Ovary (tissue), 10 donors: ENCODE data around the gene RGS1. TPM values are rescaled to one million over a fixed set of nuclear protein-coding genes. Genes with fewer than 3 reads are reported as not detected.

Source experiments
- DNase-seq, 5 donors: peaks; one replicate each; pipeline ENCODE4 v3.0.0-alpha.2; 2019 to 2020
- H3K27ac ChIP-seq, 2 donors: fragments of 200-600 bp; one replicate each; pipeline versions ENCODE4 v1.5.1 to v1.8.0; 2019 to 2022
- H3K27me3 ChIP-seq: fragments of 200-600 bp; one replicate; pipeline ENCODE4 v1.8.0; 2022
- H3K36me3 ChIP-seq: fragments of 200-600 bp; sonication (generic); one replicate; pipeline ENCODE4 v1.5.1; 2019
- H3K4me1 ChIP-seq: one replicate; pipeline ENCODE4 v1.8.1; 2013; ENCODE audit warnings: mild to moderate bottlenecking, moderate library complexity; ENCODE audit not compliant: insufficient read depth
- H3K4me3 ChIP-seq: fragments of 200-600 bp; sonication (generic); one replicate; pipeline ENCODE4 v1.5.1; 2017
- H3K9me3 ChIP-seq, 2 donors: fragments of 200-600 bp in 1 of 2; sonication (generic) in 1 of 2; one replicate each; pipeline versions ENCODE4 v1.5.1 to v1.8.1; 2013 to 2019; ENCODE audit warnings: mild to moderate bottlenecking in 1 of 2, moderate library complexity in 1 of 2
- EP300 ChIP-seq: sonication (generic); formaldehyde crosslinking; IDR thresholded peaks from one replicate; pipeline ENCODE4 v1.6.1; 2017; ENCODE audit warnings: antibody characterized with exemption
- POLR2A ChIP-seq: fragments of 450-650 bp; IDR thresholded peaks from one replicate; pipeline ENCODE4 v1.6.1; 2017; ENCODE audit warnings: antibody characterized with exemption, mild to moderate bottlenecking, moderate library complexity
- WGBS, 3 donors: extraction: QIAGEN DNeasy Blood & Tissue Kit in 1 of 3; methylation state at CpG; one replicate each; pipeline versions ENCODE4 v1.1.5 to v1.1.7; 2013 to 2017; 5-methylcytosine and 5-hydroxymethylcytosine counted together
- intact Hi-C, 4 donors: fragments of 100-400 bp; cut with DNase I; formaldehyde crosslinking; loops; one replicate each; pipeline versions ENCODE4 v1.11.0 to v1.15.1; 2022 to 2023
- long read RNA-seq, 3 donors: library from polyadenylated mRNA in 2 of 3; unstranded in 2 of 3; transcript quantifications; one replicate each; pipeline ENCODE4 v2.0.0 and lab custom pipeline, GENCODE V29; 2021 to 2026
- polyA plus RNA-seq, 2 donors: library from polyadenylated mRNA; stranded (reverse); fragments of 200-250 nt in 1 of 2; fragments of 350-450 nt in 1 of 2; fragmentation: Illumina TruSeq in 1 of 2; extraction: RNeasy Lipid Tissue Mini Kit (QIAGEN cat#74804) in 1 of 2; gene quantifications; one replicate each; pipeline ENCODE4 v1.2.3, GENCODE V29; 2013 to 2014
- total RNA-seq, 7 donors: library from RNA; depleted of rRNA in 2 of 7; stranded (reverse); fragments of >200 nt in 2 of 7; fragmentation: NEBNext Ultra II Directional in 3 of 7; extraction: Animal tissue kit (Norgen Biotek cat#: 25700) in 3 of 7; gene quantifications; one replicate each; pipeline versions ENCODE4 v1.1.0 to v1.2.4, GENCODE V29; 2016 to 2023
- TF ChIP-seq, protein P1 (sequence below), 3 donors: fragments of 450-650 bp in 2 of 3; fragments of 200-600 bp in 1 of 3; IDR thresholded peaks; one replicate each; pipeline versions ENCODE4 v1.5.1 to v1.8.0; 2016 to 2022; ENCODE audit warnings: antibody characterized with exemption in 3 of 3, mild to moderate bottlenecking in 1 of 3
- donor health status: DM: no; HTN: no; CAD: no; lungs with moderate emphysema.
- donor health status: DM: no; HTN: no; CAD: no.
- donor health status: Bipolar disorder and iron deficiency.
- donor health status: DM: yes; HTN: yes; CAD: no.
- donor health status: DM: no; HTN: no; CAD: no.
- donor health status: DM: yes; HTN: yes; CAD: no.

Gene RGS1, protein sequence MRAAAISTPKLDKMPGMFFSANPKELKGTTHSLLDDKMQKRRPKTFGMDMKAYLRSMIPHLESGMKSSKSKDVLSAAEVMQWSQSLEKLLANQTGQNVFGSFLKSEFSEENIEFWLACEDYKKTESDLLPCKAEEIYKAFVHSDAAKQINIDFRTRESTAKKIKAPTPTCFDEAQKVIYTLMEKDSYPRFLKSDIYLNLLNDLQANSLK
- 100 to 1,000 TPM in 1 of 7 donors, 10 to 100 TPM in 4, 1 to 10 TPM in 2; 7.5 to 129 (median 17.3) TPM for total RNA-seq
- 10 to 100 TPM in 1 of 2 donors, 1 to 10 TPM in 1; 8.7 to 11.8 TPM for polyA plus RNA-seq
- long read RNA-seq, donor 1, partial matches to known transcripts = 2 of 6 reads
- long read RNA-seq, donor 1, other reads (novel, unspliced or antisense) = 1 of 6 reads
- long read RNA-seq, donor 2 = 0 reads
- long read RNA-seq, donor 3, partial matches to known transcripts = 0 of 1 reads
- long read RNA-seq, donor 3, other reads (novel, unspliced or antisense) = 1 of 1 reads

DNA sequence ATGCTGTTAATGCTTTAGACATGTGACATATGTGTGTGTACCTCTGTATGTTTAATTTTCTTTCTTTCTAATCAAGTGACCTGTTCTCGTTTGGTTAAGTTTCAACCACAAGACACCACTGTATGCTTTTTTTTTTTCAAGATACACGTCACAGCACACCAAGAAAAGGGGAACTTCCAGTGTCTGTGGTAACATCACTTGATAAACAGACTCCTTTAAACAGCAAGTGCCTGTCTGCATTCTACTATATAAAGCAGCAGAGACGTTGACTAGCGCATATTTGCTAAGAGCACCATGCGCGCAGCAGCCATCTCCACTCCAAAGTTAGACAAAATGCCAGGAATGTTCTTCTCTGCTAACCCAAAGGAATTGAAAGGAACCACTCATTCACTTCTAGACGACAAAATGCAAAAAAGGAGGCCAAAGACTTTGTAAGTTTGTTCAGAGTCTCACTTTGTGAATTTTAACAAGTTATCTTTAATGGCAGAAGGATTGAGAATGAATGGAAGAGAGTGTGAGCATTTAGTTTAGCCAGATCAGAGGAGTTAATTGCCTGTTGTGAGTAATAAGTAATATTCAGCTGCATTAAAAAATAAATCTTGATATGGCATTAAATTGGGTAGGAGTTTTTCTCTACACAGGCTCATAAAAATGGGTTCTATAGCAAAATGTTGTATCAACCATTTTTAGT is at the start of gene RGS1:
Gene RGS1 (plus strand): TSS at position 275 of the 691 bp plus-strand sequence. CDS start 20 bp downstream, at position 295.
- H3K4me1 ChIP-seq = no peaks in the 10 kb centered on the region

DNA sequence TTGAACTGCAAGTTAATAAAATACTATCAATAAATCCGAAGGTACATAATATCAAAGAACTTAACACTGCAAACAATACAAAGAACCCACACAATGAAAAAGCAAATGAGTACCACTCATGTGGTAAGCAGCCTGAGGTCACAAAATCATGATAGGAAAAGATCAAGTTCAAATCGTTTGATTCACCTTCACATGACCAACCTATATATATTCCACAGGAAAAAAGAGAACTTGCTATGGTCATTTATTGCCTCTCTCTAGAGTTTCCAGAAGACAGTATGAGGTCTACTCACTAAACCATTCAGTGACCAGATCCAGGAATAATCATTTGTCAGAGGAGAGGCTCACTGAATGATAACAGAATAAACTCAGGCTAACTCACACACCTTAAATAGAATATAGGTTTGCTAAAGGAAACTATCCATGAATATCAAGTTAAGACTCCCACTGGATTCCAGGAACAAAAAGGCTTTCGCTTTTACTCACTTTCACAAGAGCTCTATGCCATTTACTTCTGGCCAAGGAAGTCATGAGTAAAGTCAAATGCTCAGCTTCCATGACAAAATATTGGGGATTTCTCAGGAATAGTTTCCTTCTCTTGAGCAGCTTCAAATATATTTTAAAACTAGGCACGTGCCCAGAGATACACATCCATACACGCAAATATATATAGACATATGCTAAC is 48.3 kb upstream of the RGS1 start:
- H3K4me3 ChIP-seq = no peak overlapping the region
- H3K27ac ChIP-seq = no peak overlapping the region
- no peaks in the 10 kb centered on the region for H3K4me1 ChIP-seq
- WGBS, 3 donors = 92 to 94% (median 94%) methylated on average over 5 of the region's 5 CpGs
- intact Hi-C loops = loop anchor here in 1 of 4 donors (10.0 kb wide), 1 partner anchor 802 kb away; no protein-coding TSS in a partner anchor
- H3K36me3 ChIP-seq = no peaks in the 10 kb centered on the region
- H3K27me3 ChIP-seq = no peaks in the 10 kb centered on the region
- no peak for DNase-seq
- no peaks in the 10 kb centered on the region for H3K9me3 ChIP-seq
- TF ChIP-seq POLR2A (no peak), EP300 (no peak)
- TF ChIP-seq, protein P1, sequence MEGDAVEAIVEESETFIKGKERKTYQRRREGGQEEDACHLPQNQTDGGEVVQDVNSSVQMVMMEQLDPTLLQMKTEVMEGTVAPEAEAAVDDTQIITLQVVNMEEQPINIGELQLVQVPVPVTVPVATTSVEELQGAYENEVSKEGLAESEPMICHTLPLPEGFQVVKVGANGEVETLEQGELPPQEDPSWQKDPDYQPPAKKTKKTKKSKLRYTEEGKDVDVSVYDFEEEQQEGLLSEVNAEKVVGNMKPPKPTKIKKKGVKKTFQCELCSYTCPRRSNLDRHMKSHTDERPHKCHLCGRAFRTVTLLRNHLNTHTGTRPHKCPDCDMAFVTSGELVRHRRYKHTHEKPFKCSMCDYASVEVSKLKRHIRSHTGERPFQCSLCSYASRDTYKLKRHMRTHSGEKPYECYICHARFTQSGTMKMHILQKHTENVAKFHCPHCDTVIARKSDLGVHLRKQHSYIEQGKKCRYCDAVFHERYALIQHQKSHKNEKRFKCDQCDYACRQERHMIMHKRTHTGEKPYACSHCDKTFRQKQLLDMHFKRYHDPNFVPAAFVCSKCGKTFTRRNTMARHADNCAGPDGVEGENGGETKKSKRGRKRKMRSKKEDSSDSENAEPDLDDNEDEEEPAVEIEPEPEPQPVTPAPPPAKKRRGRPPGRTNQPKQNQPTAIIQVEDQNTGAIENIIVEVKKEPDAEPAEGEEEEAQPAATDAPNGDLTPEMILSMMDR (IDR thresholded peaks at IDR 0.05) = no peak

More for the DNA sequence above, at the start of gene RGS1:
- no peak within 1 kb of the TSS for H3K4me3 ChIP-seq
- DNase-seq = no peak
- 82 to 88% (median 87%) methylated on average over 7 of the region's 7 CpGs for WGBS, 3 donors
- intact Hi-C loops = no loop called here
- H3K36me3 ChIP-seq = no peaks in the 10 kb centered on the region
- H3K27ac ChIP-seq = no peak within 1 kb of the TSS
- TF ChIP-seq POLR2A = no peak
- no peak for TF ChIP-seq EP300
- TF ChIP-seq, protein P1 (IDR thresholded peaks at IDR 0.05) = no peak
- H3K9me3 ChIP-seq = no peaks in the 10 kb centered on the region
- H3K27me3 ChIP-seq = no peaks in the 10 kb centered on the region

DNA sequence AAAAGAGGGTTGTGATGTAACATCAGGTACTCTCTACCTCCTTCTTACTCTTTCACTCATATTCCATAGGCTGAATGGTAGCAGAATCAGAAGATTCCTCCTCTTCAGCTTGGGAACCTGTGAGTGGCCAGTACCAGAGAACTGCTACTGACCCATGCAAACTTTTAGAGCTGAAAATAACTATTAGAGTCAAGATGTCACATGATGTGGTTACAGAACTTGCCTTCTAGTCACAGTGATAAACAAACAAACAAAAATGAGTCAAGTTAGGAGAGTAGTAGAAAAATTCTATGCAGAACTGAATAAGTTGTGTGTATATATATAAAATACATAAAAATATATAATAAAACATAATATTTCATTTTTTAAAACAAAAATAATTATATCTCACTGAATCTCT is 47.6 kb upstream of the RGS1 start:
- H3K4me1 ChIP-seq = no peaks in the 10 kb centered on the region
- H3K9me3 ChIP-seq = no peaks in the 10 kb centered on the region
- no peak overlapping the region for H3K4me3 ChIP-seq

More for the DNA sequence above, 47.6 kb upstream of the RGS1 start:
- no peak for TF ChIP-seq POLR2A
- TF ChIP-seq, protein P1 (IDR thresholded peaks at IDR 0.05) = no peak
- no peak for TF ChIP-seq EP300
- H3K27me3 ChIP-seq = no peaks in the 10 kb centered on the region
- no peaks in the 10 kb centered on the region for H3K36me3 ChIP-seq
- intact Hi-C loops = loop anchor here in 1 of 4 donors (10.0 kb wide), 1 partner anchor 803 kb away; no protein-coding TSS in a partner anchor
- DNase-seq = no peak
- no peak overlapping the region for H3K27ac ChIP-seq
